Measurements from ENCODE around the gene PRKAR1A.
"Not testable (repeated sequence)": the region's sequence is repeated elsewhere in the genome, so short reads cannot be mapped to it uniquely, and the experiment has no call there.

Gene PRKAR1A

DNA sequence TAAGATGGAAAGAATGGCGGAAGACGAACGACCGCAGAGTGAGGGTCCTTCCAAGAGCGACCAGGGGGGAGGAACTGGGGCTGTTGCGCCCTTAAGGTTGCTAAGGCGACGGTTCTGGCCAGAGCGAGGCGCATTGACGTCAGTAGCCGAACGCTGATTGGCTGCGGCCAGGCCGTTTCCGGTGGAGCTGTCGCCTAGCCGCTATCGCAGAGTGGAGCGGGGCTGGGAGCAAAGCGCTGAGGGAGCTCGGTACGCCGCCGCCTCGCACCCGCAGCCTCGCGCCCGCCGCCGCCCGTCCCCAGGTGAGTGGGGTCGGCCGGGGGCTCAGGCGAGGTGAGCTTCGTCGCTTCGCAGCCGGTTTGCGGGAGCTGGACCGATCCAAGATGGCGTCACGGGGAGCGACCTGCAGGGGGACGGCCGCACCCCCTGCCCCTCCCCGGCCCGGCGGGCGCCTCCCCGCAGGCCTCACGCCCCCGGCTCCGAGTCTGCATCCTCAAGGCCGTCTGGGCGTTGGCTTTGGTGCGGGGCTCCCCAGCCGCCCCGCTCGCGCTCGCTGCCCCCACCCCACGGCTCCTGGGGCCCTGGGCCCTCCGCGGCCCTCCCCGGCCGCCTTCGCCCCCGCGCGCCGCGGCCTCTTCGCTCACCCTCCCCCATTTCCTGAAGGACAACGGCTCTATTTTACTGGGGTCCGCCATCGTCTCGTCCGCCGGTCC lies at the start of gene PRKAR1A:
Gene PRKAR1A (plus strand): TSS at position 184 of the 713 bp plus-strand sequence. CDS start 2,970 bp downstream, outside the sequence.
- DNase-seq, result peak; percentile 86

- DNase-seq, result no peak
Measured at GRCh38 chr17:68463211-68464019, 48.8 kb upstream of the PRKAR1A start.

GRCh38 chr17:68468334-68468733 lies 43.9 kb upstream of the PRKAR1A start:
- DNase-seq, result no peak

DNA sequence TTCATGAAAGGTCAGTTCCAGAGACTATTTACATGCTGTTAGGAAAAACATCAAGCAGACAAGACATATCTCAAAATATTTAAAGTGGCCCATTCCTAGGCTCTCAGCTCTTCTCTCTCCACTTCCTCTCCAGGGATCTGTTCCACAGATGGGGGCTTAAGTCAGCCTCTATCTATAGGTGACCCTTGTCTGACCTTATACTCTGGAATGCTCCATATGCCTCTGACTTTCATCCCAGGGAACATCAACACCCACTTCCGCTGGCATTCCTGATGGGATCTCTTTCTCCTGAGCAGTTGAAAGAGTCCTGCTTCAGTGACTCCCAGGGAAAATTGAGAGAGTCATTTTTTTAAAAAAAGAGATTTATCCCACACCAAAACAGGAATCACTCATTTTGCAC lies 43.4 kb upstream of the PRKAR1A start:
- DNase-seq, result no peak

DNA sequence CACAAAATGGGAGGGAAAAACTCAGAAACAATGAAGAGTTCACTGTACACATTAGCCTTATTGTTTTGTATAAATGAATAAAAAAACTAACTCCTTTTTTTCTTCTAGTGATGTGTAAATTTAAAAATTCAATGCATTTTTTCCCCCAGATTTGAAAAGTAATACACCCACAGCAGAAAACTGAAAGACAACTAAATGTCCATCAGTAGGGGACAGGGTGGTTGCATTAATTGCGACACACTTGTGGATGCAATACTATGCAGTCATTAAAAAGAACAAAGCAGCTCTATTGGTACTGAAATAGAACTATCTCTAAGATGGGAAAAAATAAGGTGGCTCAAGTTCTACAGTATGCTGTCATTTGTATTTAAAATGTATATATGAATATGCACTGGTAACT lies 41.3 kb upstream of the PRKAR1A start:
- no peak for DNase-seq

DNA sequence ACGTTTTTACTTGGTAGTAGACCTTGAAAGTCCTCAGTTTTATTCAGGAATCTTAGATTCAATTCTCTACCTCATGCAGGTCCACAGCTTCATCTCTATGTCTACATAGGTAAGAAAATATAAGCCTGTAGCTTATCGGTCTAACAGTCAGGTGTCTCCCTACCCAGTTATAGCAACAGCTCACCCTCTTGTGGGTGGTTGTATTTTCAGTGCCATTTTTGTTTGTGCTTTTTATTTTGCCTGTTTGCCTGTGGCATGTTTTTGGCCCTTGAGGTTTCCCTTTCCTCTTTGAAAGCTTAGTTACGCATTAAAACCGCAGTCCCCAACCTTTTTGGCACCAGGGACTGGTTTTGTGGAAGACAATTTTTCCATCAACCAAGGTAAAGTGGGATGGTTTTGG lies 31.3 kb upstream of the PRKAR1A start:
- no peak for DNase-seq

DNA sequence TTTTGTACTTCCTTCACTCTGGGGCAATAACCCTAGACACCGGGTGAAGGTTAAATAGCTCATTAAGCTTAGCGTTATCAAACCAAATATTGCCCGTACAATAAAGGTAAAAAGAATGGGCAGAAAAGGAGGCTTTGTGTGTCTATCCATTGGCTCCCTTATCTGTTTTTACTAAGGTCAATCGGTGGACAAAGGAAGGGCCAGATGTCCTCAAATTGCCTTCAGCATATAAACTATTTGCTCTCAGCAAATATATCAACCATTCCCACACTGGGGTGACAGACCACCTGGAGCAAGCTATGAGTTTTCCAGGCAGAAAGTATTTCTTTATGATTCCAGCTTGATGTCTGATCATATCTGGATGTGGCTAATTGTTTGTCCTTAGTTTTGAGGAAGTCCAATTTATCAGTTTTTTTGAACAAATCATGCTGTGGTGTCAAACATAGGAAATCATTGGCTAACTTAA lies 29.6 kb upstream of the PRKAR1A start:
- DNase-seq, result no peak

DNA sequence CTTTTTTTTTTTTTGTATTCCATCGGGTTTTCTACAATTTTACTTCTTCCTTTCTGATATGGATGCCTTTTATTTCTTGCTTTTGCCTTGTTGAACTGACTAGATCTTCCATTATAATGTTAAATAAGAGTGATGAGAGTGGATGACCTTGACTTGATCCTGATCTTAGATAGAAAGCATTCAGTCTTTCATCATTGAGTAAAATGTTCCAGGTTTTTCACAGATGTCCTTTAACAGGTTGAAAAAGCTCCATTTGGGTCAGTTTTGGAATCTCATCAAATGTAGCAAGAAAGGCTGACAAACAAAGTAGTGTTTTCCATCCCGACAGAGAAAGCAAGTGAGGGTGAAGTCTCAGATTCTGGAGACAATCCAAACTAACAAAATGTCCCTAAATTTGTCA lies 27.8 kb upstream of the PRKAR1A start:
- DNase-seq, result no peak

DNA sequence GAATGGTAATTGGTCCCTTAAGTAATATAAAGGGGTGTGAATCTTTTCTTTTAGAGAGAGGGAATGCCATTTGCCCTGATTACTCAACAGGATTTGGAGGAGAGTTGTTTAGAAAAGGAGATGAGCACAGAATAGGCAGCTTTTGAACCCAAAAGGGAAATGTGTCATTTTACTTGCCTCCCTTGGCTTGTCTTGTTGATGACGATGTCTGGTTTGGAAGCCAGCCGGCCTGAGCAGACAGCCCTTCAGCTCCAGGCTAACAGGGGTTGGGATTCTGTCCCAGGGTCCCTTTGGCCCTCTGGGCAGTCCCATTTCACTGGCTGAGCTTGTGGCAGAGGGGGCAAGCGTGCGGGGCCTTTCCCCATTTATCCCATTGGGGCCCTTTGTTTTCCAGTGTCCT lies 22.3 kb upstream of the PRKAR1A start:
- DNase-seq, result no peak

DNA sequence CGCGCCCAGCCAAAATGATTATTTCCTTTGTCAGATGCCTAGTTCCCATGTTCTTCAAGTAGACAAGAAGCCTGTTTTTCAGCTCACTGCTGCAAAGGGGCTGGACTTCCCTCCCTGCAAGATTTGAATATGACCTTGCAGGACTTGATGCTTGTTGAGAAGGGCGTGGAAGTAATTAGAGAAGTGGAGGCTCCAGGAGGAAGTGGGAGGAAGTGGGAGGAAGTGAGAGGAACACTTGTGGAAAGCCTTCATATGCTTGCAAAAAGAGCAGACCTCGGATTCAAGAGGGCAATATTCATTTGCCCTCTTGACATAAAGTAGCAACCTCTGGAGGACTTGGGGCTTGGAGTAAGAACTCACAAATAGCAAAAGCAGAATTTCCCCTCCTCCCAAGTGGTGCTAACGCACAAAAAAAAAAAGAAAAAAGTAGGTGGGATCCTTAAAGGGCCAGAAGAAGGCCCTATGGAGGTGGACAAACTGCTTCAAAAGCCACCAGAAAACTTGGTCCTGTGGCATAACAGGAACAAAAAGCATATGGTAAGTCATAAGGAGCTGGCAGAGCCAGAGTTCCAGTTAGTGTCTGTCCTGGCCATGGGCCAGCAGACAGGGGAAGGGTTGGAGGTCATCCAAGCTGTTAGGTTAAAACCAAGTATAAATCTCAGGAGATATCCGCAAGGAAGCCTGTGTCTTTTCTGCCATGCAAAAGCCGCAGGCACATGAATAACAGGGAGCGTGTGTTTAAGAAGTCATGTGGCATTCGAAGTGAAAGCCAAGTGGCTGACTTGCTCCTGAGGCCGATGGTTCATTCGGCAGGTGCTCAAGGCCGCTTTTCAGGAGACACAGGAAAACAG lies 20.6 kb upstream of the PRKAR1A start:
- no peak for DNase-seq

- DNase-seq, result not testable (repeated sequence)
Measured at GRCh38 chr17:68492394-68493054, 19.7 kb upstream of the PRKAR1A start.

DNA sequence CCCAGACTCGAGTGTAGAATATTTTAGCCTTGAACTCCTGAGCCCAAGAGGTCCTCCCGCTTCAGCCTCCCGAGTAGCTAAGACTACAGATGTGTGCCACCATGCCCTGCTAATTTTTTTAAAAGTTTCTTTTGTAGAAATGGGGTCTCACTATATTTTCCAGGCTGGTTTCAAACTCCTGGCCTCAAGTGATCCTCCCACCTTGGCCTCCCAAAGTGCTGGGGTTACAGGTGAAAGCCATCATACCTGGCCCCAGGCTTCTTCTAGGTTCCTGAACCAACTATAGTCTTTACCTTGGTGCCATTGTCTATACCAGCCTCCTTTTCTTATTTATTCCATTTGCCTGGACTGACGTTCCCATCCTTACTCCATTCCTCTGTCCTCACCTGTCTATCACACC lies 17.1 kb upstream of the PRKAR1A start:
- no peak for DNase-seq

GRCh38 chr17:68497885-68498319 lies 14.3 kb upstream of the PRKAR1A start:
- DNase-seq, result no peak

DNA sequence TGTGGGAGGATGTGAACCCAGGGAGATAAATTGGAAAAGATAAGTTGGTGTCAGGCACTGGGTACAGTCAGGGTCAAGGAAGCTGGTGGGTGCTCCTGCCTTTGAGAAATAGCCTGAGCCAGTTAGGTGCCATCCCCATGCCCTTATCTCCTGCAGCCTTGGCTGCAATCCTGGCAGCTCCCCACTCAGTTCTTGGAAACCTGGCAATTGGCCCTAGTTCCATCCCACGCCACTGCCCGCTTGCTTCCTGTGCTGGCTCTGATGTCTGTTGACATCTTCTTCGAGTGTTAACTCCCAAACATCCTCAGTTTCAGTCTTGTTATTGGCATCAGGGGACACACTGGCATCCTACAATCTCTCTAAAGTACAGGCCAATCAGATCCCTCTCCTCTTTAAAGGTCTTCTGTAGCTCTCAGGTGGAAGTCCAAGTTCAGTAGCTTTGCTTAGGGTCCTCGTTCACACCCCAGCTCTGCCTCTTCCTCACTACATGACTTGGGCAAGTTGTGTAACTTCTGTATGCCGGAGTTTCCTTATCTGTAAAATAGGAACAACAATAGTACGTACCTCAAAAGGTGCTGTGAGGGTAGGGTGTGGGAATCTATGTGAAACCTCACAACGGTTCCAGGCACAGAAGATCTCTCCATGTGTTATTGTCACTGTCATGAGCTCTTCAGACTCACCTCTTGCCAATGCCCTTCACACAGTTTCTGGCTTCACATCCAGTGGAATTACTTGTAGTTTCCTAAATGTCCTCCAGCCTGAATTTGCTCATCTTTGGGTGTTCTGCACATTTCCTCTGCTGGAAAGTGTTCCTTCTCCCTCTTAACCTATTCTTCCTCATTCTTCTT lies 13.5 kb upstream of the PRKAR1A start:
- no peak for DNase-seq

GRCh38 chr17:68499587-68499986 lies 12.6 kb upstream of the PRKAR1A start:
- no peak for DNase-seq

DNA sequence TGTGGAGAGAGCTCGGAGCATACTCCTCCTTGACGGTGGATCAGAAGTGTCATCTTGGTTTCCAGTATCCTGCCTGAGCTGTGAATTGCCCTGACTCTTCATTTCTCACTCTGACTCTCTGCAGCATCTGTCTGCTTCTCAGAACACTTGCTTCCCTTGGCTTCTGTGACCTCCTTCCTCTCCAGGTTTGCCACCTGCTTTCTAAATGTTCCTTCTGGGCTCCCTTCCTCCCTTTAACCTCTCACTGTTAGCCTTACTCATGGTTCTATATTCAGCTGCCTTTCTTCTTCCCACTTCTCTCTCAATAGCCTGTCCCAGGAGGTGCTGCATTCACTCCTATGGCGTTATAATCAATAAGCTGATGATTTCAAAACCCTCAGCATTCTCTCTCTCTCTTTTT lies 11.2 kb upstream of the PRKAR1A start:
- DNase-seq, result no peak

- no peak for DNase-seq
Measured at GRCh38 chr17:68505951-68506350, 6.3 kb upstream of the PRKAR1A start.

GRCh38 chr17:68507576-68507975 lies 4.7 kb upstream of the PRKAR1A start:
- no peak for DNase-seq

DNA sequence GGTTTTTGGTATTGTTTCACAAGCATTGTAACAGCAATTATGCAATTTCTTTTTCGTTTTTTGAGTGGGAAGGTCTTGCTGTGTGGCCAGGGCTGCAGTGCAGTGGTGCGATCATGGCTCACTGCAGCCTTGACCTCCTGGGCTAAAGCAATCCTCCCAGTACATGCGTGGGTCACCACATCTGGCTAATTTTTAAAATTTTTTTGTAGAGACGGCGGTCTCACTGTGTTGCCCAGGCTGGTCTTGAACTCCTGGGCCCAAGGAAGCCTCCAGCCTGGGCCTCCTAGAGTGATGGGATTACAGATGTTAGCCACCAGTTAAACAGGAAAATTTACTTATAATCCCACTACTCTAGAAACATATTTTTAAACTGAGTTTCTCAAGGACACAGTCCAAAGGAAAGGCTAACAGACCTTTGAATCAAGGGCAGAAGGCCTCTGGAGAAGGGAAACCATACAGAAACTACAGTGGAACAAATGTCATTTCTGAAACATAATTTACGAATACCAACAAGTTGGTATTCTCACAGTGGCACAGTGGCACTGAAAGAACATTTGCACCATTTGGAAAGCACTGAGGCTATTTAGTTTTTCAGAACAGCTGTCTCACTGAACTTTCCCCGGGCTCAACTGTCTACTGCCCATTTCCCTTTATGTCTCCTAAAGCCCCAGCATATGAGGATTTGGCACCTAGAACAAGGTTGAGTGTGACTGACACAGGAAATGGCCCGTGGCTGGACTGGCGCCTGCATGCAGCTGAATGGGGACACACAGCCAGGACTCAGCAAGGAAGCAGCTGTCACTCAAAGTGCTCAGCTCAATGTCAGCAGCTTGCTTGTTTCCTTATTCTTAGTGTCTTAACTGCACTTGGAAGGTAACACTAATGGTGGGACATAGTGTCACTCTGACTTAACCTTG lies 2.8 kb upstream of the PRKAR1A start:
- DNase-seq, result no peak

DNA sequence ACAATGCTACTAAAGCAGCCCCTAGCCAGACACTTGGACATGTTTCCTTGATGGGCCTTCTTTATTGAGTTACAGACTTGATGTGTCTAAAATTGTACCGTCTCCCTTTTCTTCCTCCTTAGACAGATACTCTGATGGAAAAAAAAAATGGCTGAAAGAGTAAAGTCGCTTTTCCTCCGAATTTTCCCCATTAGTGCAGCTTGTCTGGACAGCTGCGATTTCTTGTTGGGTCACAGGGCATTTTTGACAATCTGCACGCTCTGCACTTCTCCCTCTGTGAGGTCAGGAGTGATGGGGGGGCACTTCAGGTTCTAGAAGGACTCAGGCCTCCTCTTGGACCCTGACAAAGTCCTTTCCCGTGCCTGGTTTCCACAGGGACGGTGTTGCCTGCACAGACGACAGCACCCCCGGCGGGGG lies 968 bp upstream of the PRKAR1A start:
- no peak for DNase-seq
